HepG2 (cell line): ENCODE measurements around the gene WDR27. TPM values are rescaled to one million over a fixed set of nuclear protein-coding genes. Genes with fewer than 3 reads are reported as not detected.
A peak's percentile ranks its signal among the peaks of the same experiment; 100 is the strongest.

ENCODE experiments used
- ARID2 ChIP-seq: sonication (generic); formaldehyde crosslinking; IDR thresholded peaks from 2 replicates; pipeline ENCODE4 v1.8.1; 2022; ENCODE audit warnings: mild to moderate bottlenecking, missing genetic modification reagents, borderline replicate concordance
- MEIS1 ChIP-seq: sonication (generic); formaldehyde crosslinking; IDR thresholded peaks from 2 replicates; pipeline ENCODE4 v1.9.0; 2021; ENCODE audit warnings: mild to moderate bottlenecking, missing genetic modification reagents, moderate library complexity, borderline replicate concordance
- PPARG ChIP-seq: conservative IDR thresholded peaks from 2 replicates; pipeline ENCODE4 v1.6.1; 2016; ENCODE audit warnings: missing biosample characterization, missing genetic modification reagents
- SNAPC2 ChIP-seq: sonication (generic); formaldehyde crosslinking; IDR thresholded peaks from 2 replicates; pipeline ENCODE4 v1.8.1; 2022; ENCODE audit warnings: mild to moderate bottlenecking, missing genetic modification reagents
- U2AF1 ChIP-seq: fragments of 200-400 bp; formaldehyde crosslinking; optimal IDR thresholded peaks from 2 replicates; pipeline ENCODE3; 2017; ENCODE audit warnings: mild to moderate bottlenecking, low read depth, low read length
- ZBTB7B ChIP-seq: sonication (generic); formaldehyde crosslinking; IDR thresholded peaks from 2 replicates; pipeline ENCODE4 v1.4.0; 2020; ENCODE audit warnings: missing genetic modification reagents
- ZNF12 ChIP-seq: sonication (generic); formaldehyde crosslinking; IDR thresholded peaks from 2 replicates; pipeline ENCODE4 v1.5.0; 2020; ENCODE audit warnings: missing genetic modification reagents
- ZNF333 ChIP-seq: sonication (generic); formaldehyde crosslinking; IDR thresholded peaks from 2 replicates; pipeline ENCODE4 v1.4.0; 2020; ENCODE audit warnings: mild to moderate bottlenecking, missing genetic modification reagents, borderline replicate concordance
- ZNF432 ChIP-seq: sonication (generic); formaldehyde crosslinking; IDR thresholded peaks from 2 replicates; pipeline ENCODE4 v1.5.0; 2020; ENCODE audit warnings: missing genetic modification reagents, mild to moderate bottlenecking, borderline replicate concordance
- ZNF567 ChIP-seq: sonication (generic); formaldehyde crosslinking; IDR thresholded peaks from 2 replicates; pipeline ENCODE4 v1.8.1; 2023; ENCODE audit warnings: mild to moderate bottlenecking, missing genetic modification reagents, borderline replicate concordance
- ZNF652 ChIP-seq: IDR thresholded peaks from 2 replicates; pipeline ENCODE4 v1.6.1; 2016; ENCODE audit warnings: low read depth, borderline replicate concordance
- ZNF782 ChIP-seq: sonication (generic); formaldehyde crosslinking; IDR thresholded peaks from 2 replicates; pipeline ENCODE4 v1.4.0; 2020; ENCODE audit warnings: missing genetic modification reagents, mild to moderate bottlenecking, borderline replicate concordance
- ZSCAN30 ChIP-seq: sonication (generic); formaldehyde crosslinking; IDR thresholded peaks from 2 replicates; pipeline ENCODE4 v1.5.0; 2020; ENCODE audit warnings: mild to moderate bottlenecking, missing genetic modification reagents
- polyA plus RNA-seq, 8 experiments: library from polyadenylated mRNA; depleted of rRNA in 3 of 8; stranded (reverse) in 7 of 8; unstranded in 1 of 8; fragments of >200 nt; fragmentation: Illumina TruSeq in 4 of 8; extraction: Trizol in 4 of 8; gene quantifications; 2 replicates each; pipeline versions ENCODE4 v1.2.1 to v1.2.3, GENCODE V29; 2011 to 2016; ENCODE audit warnings: low read depth in 4 of 8, missing spikeins in 1 of 8, mixed read lengths in 1 of 8; ENCODE audit not compliant: insufficient read depth in 1 of 8
- total RNA-seq, 5 experiments: library from RNA; depleted of rRNA; stranded (reverse); fragments of >200 nt; fragmentation: Illumina TruSeq; extraction: Trizol; gene quantifications; 2 replicates each; pipeline ENCODE4 v1.2.3, GENCODE V29; 2016; ENCODE audit warnings: low read depth in 1 of 5
- TF ChIP-seq, protein P1 (sequence below): sonication (generic); formaldehyde crosslinking; IDR thresholded peaks from 2 replicates; pipeline ENCODE4 v1.4.0; 2020; ENCODE audit warnings: mild to moderate bottlenecking, missing genetic modification reagents
- TF ChIP-seq, protein P2 (sequence below): sonication (generic); formaldehyde crosslinking; IDR thresholded peaks from 2 replicates; pipeline ENCODE4 v1.4.0; 2020; ENCODE audit warnings: low read depth, missing genetic modification reagents

Gene WDR27
- total and polyA plus RNA-seq, 2 of the 13 experiments (the other 11 are each of a cell fraction or from before 2014, with no cell fraction given): 34.1 to 80.3 TPM

DNA sequence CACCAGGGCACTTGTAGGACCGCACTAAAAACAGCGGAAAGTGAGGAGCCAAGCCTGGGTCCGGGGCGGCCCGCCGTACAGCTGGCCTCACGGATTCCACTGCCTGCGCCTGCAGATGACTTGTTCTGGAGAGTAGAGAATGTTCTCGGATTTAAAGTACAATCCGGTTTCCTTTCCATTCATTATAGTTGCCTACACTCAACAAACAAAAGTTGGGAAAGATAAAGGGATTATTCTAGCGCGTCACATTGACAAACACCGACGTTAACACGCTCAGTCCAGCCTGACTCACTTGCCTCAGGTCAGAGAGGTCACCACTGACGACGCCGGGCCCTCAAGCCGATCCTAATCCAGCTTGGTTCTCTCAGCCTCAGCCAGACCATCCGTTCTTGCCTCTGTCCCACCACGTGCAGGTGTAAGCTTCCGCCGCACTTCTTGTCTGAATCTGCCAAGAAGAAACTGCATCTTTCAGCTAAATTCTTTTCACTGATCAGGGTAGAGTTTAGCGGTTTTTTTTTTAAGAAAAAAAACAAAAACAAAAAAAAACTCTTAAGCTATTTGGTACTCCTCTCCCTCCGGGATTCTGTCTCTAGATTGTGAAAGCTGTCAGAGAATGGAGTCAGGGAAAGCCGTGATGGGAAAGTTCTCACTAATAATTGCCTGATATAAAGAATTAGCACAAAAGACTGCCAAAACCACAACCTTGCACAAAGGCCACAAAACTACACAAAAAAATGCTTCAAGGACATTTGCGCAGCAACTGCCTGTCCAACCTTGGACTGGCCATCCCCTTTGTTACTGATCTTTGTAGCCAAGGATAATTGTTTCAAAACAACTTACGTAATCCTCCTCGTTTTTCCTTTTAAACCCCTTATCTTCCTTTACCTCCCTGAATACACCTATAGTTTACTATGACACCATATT lies 23.6 kb upstream of the WDR27 start (continued):
- TF ChIP-seq, protein P1, sequence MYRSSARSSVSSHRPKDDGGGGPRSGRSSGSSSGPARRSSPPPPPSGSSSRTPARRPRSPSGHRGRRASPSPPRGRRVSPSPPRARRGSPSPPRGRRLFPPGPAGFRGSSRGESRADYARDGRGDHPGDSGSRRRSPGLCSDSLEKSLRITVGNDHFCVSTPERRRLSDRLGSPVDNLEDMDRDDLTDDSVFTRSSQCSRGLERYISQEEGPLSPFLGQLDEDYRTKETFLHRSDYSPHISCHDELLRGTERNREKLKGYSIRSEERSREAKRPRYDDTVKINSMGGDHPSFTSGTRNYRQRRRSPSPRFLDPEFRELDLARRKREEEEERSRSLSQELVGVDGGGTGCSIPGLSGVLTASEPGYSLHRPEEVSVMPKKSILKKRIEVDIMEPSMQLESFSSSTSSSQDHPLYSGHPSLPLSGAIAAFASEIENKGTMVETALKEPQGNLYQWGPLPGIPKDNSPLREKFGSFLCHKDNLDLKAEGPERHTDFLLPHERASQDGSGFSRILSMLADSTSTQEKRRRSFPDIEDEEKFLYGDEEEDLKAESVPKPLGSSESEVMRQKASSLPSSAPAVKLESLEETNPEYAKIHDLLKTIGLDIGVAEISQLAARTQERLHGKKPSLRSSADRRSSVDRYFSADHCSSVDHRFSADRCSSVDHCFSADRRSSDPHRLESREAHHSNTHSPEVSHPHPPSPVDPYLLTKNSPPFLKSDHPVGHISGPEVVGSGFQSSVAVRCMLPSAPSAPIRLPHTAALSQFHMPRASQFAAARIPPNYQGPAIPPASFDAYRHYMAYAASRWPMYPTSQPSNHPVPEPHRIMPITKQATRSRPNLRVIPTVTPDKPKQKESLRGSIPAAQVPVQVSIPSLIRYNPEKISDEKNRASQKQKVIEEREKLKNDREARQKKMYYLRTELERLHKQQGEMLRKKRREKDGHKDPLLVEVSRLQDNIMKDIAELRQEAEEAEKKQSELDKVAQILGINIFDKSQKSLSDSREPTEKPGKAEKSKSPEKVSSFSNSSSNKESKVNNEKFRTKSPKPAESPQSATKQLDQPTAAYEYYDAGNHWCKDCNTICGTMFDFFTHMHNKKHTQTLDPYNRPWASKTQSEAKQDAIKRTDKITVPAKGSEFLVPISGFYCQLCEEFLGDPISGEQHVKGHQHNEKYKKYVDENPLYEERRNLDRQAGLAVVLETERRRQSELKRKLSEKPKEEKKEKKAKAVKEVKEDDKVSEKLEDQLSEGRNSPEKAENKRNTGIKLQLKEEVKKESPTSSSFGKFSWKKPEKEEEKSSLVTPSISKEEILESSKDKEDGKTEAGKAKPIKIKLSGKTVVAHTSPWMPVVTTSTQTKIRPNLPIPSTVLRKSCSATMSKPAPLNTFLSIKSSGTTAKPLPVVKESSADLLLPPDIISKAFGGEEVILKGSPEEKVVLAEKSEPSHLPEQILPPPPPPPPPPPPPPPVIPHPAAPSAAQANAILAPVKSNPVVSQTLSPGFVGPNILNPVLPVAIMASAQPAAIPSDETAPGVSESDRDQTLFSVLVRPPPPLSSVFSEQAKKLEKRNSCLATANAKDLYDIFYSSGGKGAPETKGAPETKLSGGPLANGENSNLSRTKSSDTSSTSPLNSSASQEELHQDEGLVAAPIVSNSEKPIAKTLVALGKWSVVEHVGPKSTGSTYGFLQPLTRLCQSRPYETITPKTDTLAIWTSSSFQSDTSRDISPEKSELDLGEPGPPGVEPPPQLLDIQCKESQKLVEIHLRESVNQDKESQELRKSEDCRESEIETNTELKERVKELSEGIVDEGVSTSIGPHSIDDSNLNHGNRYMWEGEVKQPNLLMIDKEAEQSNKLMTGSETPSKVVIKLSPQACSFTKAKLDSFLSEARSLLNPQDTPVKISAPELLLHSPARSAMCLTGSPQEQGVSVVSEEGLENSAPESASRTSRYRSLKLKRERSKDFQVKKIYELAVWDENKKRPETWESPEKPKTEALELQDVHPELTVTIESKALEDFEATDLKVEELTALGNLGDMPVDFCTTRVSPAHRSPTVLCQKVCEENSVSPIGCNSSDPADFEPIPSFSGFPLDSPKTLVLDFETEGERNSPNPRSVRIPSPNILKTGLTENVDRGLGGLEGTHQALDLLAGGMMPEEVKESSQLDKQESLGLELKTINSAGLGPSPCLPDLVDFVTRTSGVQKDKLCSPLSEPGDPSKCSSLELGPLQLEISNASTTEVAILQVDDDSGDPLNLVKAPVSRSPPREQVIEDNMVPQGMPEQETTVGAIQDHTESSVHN (CRISPR knock-in tag): no peak
- TF ChIP-seq, protein P2, sequence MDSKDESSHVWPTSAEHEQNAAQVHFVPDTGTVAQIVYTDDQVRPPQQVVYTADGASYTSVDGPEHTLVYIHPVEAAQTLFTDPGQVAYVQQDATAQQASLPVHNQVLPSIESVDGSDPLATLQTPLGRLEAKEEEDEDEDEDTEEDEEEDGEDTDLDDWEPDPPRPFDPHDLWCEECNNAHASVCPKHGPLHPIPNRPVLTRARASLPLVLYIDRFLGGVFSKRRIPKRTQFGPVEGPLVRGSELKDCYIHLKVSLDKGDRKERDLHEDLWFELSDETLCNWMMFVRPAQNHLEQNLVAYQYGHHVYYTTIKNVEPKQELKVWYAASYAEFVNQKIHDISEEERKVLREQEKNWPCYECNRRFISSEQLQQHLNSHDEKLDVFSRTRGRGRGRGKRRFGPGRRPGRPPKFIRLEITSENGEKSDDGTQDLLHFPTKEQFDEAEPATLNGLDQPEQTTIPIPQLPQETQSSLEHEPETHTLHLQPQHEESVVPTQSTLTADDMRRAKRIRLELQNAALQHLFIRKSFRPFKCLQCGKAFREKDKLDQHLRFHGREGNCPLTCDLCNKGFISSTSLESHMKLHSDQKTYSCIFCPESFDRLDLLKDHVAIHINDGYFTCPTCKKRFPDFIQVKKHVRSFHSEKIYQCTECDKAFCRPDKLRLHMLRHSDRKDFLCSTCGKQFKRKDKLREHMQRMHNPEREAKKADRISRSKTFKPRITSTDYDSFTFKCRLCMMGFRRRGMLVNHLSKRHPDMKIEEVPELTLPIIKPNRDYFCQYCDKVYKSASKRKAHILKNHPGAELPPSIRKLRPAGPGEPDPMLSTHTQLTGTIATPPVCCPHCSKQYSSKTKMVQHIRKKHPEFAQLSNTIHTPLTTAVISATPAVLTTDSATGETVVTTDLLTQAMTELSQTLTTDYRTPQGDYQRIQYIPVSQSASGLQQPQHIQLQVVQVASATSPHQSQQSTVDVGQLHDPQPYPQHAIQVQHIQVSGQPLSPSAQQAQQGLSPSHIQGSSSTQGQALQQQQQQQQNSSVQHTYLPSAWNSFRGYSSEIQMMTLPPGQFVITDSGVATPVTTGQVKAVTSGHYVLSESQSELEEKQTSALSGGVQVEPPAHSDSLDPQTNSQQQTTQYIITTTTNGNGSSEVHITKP: no peak; the same call in 1 of the 2 replicates
- TF ChIP-seq ZSCAN30 (CRISPR knock-in tag) (peak; percentile 65; the same call in 1 of the 2 replicates), ZNF333 (CRISPR knock-in tag) (peak; percentile 11), ZNF12 (0 out of 2 replicates have a peak, but pooled peaks have one; percentile 28), ZNF652 (peak; percentile 74), ARID2 (CRISPR knock-in tag) (peak; percentile 82; the same call in 1 of the 2 replicates), MEIS1 (CRISPR knock-in tag) (no peak), ZNF782 (no peak), SNAPC2 (CRISPR knock-in tag) (peak; percentile 76; the same call in 1 of the 2 replicates), ZBTB7B (CRISPR knock-in tag) (no peak), U2AF1 (peak; percentile 99), ZNF567 (CRISPR knock-in tag) (0 out of 2 replicates have a peak, but pooled peaks have one; percentile 44), PPARG (CRISPR knock-in tag) (peak; percentile 79; the same call in 1 of the 2 replicates), ZNF432 (CRISPR knock-in tag) (no peak)
